Spleen (tissue), 11 donors: ENCODE data around the gene TTC39B. TPM values are rescaled to one million over a fixed set of nuclear protein-coding genes. Genes with fewer than 3 reads are reported as not detected.

Experiments
- DNase-seq: peaks from one replicate; pipeline ENCODE4 v3.0.0-alpha.2; 2020
- H3K27ac ChIP-seq, 8 donors: fragments of 200-600 bp; sonication (generic) in 7 of 8; 1 replicate in 4 of 8; 2 replicates in 4 of 8; pipeline versions ENCODE4 v1.5.0 to v1.8.0; 2016 to 2021; ENCODE audit warnings: inconsistent platforms in 4 of 8, mild to moderate bottlenecking in 4 of 8, moderate library complexity in 1 of 8
- H3K27me3 ChIP-seq, 7 donors: fragments of 200-600 bp; sonication (generic) in 6 of 7; replicated peaks in 1 of 7; 1 replicate in 4 of 7; 2 replicates in 3 of 7; pipeline versions ENCODE4 v1.5.0 to v1.8.0; 2016 to 2021; ENCODE audit warnings: inconsistent platforms in 3 of 7, mild to moderate bottlenecking in 1 of 7
- H3K36me3 ChIP-seq, 6 donors: fragments of 200-600 bp; sonication (generic) in 5 of 6; 1 replicate in 4 of 6; 2 replicates in 2 of 6; pipeline versions ENCODE4 v1.5.0 to v1.8.0; 2016 to 2021; ENCODE audit warnings: inconsistent platforms in 2 of 6
- H3K4me1 ChIP-seq, 6 donors: fragments of 200-600 bp; sonication (generic) in 5 of 6; 1 replicate in 3 of 6; 2 replicates in 3 of 6; pipeline versions ENCODE4 v1.5.0 to v1.8.0; 2016 to 2021; ENCODE audit warnings: inconsistent platforms in 3 of 6
- H3K4me3 ChIP-seq, 8 donors: fragments of 200-600 bp; sonication (generic) in 7 of 8; 1 replicate in 4 of 8; 2 replicates in 4 of 8; pipeline versions ENCODE4 v1.5.0 to v1.8.0; 2016 to 2021; ENCODE audit warnings: inconsistent platforms in 4 of 8, mild to moderate bottlenecking in 4 of 8, moderate library complexity in 2 of 8
- H3K9me3 ChIP-seq, 8 donors: fragments of 200-600 bp; sonication (generic) in 7 of 8; 1 replicate in 4 of 8; 2 replicates in 4 of 8; pipeline versions ENCODE4 v1.5.0 to v1.8.0; 2016 to 2021; ENCODE audit warnings: inconsistent platforms in 4 of 8
- POLR2A ChIP-seq, 3 donors: fragments of 450-650 bp; IDR thresholded peaks; one replicate each; pipeline ENCODE4 v1.5.1; 2017; ENCODE audit warnings: antibody characterized with exemption in 3 of 3, mild to moderate bottlenecking in 1 of 3
- POLR2AphosphoS5 ChIP-seq, 3 donors: sonication (generic); formaldehyde crosslinking; IDR thresholded peaks; one replicate each; pipeline ENCODE4 v1.5.1; 2017; ENCODE audit warnings: antibody characterized with exemption in 3 of 3
- WGBS, 5 donors: extraction: QIAGEN DNeasy Blood & Tissue Kit in 3 of 5; methylation state at CpG; one replicate each; pipeline versions ENCODE4 v1.1.5 to v1.1.7; 2013 to 2018; 5-methylcytosine and 5-hydroxymethylcytosine counted together
- intact Hi-C: fragments of 100-400 bp; cut with DNase I; formaldehyde crosslinking; loops from one replicate; pipeline ENCODE4 v1.15.0; 2023; ENCODE audit warnings: low total_unique reads
- polyA plus RNA-seq, 3 donors: library from polyadenylated mRNA; stranded (reverse); fragments of 200-250 nt; gene quantifications; one replicate each; pipeline ENCODE4 v1.2.1, GENCODE V29; 2013
- total RNA-seq, 7 donors: library from RNA; depleted of rRNA in 3 of 7; stranded (reverse); fragments of >200 nt in 3 of 7; fragmentation: NEBNext Ultra II Directional in 4 of 7; extraction: Animal tissue kit (Norgen Biotek cat#: 25700) in 4 of 7; gene quantifications; one replicate each; pipeline versions ENCODE4 v1.1.0 to v1.2.1, GENCODE V29; 2016 to 2021
- TF ChIP-seq, protein P1 (sequence below), 11 experiments: fragments of 200-600 bp in 7 of 11; fragments of 450-650 bp in 4 of 11; sonication (generic) in 4 of 11; IDR thresholded peaks in 8 of 11; conservative IDR thresholded peaks in 3 of 11; 1 replicate in 7 of 11; 2 replicates in 4 of 11; pipeline versions ENCODE4 v1.4.0 to v1.8.0; 2016 to 2021; ENCODE audit warnings: antibody characterized with exemption in 11 of 11, inconsistent platforms in 4 of 11, mild to moderate bottlenecking in 1 of 11
- donor health status: healthy with polysubstance abuse.
- donor health status: DM: no; HTN: no; CAD: no; lungs with moderate emphysema.
- donor health status: DM: no; HTN: no; CAD: no.
- donor health status: Bipolar disorder and iron deficiency.
- donor health status: healthy.
- donor health status: DM: no; HTN: no; CAD: no.
- donor health status: DM: yes; HTN: yes; CAD: no.

Gene TTC39B
- total and polyA plus RNA-seq, 10 donors, result 4.8 to 24.1 (median 19.0) TPM

DNA sequence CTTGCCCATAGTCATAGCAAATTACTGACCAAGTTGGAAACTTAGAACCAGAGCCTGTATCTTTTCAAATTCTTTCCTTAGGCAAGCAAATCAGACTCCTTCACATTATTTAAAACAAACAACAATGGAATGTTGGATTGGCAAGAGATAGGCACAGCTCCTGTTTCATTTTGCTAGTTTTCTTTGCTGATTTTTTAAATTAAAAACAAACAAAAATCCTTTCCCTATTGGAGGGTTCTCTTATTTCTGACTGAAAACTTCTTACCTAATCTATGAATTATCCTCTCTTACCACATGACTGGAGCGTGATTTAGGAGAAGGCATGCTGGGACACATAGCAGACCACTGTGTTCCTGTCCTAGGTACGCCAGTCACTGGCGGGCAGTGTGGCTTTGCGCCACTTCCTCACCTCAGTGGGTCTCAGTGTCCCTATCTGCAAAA, 63.0 kb downstream of the TTC39B start:
- Histone ChIP-seq H3K27me3 (no peaks in the 10 kb centered on the region), H3K36me3 (no peaks in the 10 kb centered on the region), H3K27ac (no peak overlapping the region), H3K4me3 (no peak overlapping the region), H3K4me1 (peaks cover 0 to 18% (median 4%) of the 10 kb centered on the region in 6 donors), H3K9me3 (peaks cover 0 to 8% (median under 1%) of the 10 kb centered on the region in 8 donors)
- DNase-seq, result no peak
- intact Hi-C loops, result no loop called here
- TF ChIP-seq, protein P1, sequence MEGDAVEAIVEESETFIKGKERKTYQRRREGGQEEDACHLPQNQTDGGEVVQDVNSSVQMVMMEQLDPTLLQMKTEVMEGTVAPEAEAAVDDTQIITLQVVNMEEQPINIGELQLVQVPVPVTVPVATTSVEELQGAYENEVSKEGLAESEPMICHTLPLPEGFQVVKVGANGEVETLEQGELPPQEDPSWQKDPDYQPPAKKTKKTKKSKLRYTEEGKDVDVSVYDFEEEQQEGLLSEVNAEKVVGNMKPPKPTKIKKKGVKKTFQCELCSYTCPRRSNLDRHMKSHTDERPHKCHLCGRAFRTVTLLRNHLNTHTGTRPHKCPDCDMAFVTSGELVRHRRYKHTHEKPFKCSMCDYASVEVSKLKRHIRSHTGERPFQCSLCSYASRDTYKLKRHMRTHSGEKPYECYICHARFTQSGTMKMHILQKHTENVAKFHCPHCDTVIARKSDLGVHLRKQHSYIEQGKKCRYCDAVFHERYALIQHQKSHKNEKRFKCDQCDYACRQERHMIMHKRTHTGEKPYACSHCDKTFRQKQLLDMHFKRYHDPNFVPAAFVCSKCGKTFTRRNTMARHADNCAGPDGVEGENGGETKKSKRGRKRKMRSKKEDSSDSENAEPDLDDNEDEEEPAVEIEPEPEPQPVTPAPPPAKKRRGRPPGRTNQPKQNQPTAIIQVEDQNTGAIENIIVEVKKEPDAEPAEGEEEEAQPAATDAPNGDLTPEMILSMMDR (IDR thresholded peaks at IDR 0.05 in 8 of 11, conservative IDR thresholded peaks at IDR 0.05 in 3 of 11), result no peak
- TF ChIP-seq POLR2AphosphoS5 (IDR thresholded peaks at IDR 0.05) (no peak), POLR2A (IDR thresholded peaks at IDR 0.05) (no peak)
- 85 to 96% (median 86%) methylated on average over 4 of the region's 4 CpGs for WGBS, 5 donors

DNA sequence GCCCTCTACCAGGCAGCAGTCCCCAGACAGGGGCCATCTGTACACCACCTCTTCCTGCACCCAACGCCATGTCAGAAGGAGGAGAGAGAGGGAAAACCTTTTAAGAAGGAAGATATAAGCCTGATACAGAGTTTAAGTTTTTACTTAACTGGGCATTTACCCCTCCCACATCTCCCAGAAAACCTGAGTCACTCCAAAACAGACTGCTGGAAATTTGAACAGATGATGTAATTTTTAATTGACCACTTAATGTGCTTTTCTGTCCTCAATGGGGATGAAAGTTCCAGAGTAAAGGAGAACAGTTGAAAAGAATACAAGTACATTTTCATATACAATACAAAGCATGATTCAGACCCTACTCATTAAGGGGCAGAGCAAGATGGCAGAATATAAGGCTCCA, 63.9 kb downstream of the TTC39B start:
- intact Hi-C loops, result no loop called here
- no peaks in the 10 kb centered on the region for H3K36me3 ChIP-seq
- no peak overlapping the region for H3K4me3 ChIP-seq
- no peak overlapping the region for H3K27ac ChIP-seq
- DNase-seq, result no peak
- H3K4me1 ChIP-seq, result peaks cover 0 to 17% (median 4%) of the 10 kb centered on the region in 6 donors
- H3K9me3 ChIP-seq, result peaks cover 0 to 17% (median 10%) of the 10 kb centered on the region in 8 donors
- TF ChIP-seq POLR2A (IDR thresholded peaks at IDR 0.05) (no peak), POLR2AphosphoS5 (IDR thresholded peaks at IDR 0.05) (no peak)
- TF ChIP-seq, protein P1 (IDR thresholded peaks at IDR 0.05 in 8 of 11, conservative IDR thresholded peaks at IDR 0.05 in 3 of 11), result no peak
- WGBS, 5 donors, result 64 to 84% (median 72%) methylated on average over 1 of the region's 1 CpG
- H3K27me3 ChIP-seq, result no peaks in the 10 kb centered on the region

DNA sequence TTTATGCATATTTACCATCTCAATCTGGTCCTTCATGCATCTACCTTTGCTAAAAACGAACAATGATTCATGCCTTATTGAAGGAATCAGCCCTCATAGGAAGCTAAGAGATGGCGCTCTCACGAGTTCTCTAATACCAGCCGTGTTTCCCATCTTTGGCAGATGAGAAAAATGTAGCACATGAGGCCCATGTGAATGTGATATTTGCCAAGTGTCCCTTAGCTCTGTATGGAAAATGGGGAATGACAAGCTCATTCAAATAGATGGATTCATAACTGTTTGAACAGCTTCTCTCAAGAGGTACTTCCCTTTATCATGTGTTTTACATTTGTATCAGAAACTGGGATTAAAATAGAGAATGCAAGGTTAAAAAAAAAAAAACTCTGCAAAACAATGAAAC, 66.1 kb downstream of the TTC39B start:
- intact Hi-C loops, result no loop called here
- TF ChIP-seq POLR2AphosphoS5 (IDR thresholded peaks at IDR 0.05), result no peak
- TF ChIP-seq, protein P1 (IDR thresholded peaks at IDR 0.05 in 8 of 11, conservative IDR thresholded peaks at IDR 0.05 in 3 of 11), result no peak
- no peak for TF ChIP-seq POLR2A (IDR thresholded peaks at IDR 0.05)
- Histone ChIP-seq H3K9me3 (peaks cover 0 to 37% (median 31%) of the 10 kb centered on the region in 8 donors), H3K4me1 (peaks cover 0 to 17% (median 4%) of the 10 kb centered on the region in 6 donors), H3K27me3 (no peaks in the 10 kb centered on the region), H3K27ac (no peak overlapping the region), H3K4me3 (no peak overlapping the region), H3K36me3 (no peaks in the 10 kb centered on the region)
- 88 to 92% (median 91%) methylated on average over 4 of the region's 4 CpGs for WGBS, 5 donors
- no peak for DNase-seq

DNA sequence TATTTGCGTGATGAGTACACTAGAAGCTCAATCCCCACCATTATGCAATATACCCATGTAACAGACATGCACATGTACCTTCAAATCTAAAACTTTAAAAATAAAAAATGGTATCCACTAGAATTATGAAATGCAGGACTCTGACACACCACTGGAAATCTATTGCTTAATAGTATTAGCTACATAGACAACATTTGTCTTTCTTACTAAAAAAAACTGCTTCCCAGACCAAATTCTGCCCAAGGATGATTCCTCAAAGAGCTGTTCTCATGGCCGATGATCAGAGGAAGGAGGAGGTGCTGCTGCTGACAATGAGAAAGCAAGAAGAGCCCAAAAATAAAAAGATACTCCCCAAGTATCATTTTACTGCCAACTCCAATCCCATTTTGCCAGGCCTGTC, 67.2 kb downstream of the TTC39B start:
- Histone ChIP-seq H3K36me3 (no peaks in the 10 kb centered on the region), H3K27ac (no peak overlapping the region), H3K4me1 (peaks cover 0 to 17% (median 4%) of the 10 kb centered on the region in 6 donors), H3K4me3 (no peak overlapping the region), H3K27me3 (no peaks in the 10 kb centered on the region), H3K9me3 (peaks cover 0 to 48% (median 42%) of the 10 kb centered on the region in 8 donors)
- intact Hi-C loops, result no loop called here
- no peak for DNase-seq
- TF ChIP-seq POLR2AphosphoS5 (IDR thresholded peaks at IDR 0.05) (no peak), POLR2A (IDR thresholded peaks at IDR 0.05) (no peak)
- TF ChIP-seq, protein P1 (IDR thresholded peaks at IDR 0.05 in 8 of 11, conservative IDR thresholded peaks at IDR 0.05 in 3 of 11), result no peak
- 54 to 94% (median 82%) methylated on average over 2 of the region's 2 CpGs for WGBS, 5 donors
